ENCODE results near the gene ABCD1.

- TF ChIP-seq, protein P1, sequence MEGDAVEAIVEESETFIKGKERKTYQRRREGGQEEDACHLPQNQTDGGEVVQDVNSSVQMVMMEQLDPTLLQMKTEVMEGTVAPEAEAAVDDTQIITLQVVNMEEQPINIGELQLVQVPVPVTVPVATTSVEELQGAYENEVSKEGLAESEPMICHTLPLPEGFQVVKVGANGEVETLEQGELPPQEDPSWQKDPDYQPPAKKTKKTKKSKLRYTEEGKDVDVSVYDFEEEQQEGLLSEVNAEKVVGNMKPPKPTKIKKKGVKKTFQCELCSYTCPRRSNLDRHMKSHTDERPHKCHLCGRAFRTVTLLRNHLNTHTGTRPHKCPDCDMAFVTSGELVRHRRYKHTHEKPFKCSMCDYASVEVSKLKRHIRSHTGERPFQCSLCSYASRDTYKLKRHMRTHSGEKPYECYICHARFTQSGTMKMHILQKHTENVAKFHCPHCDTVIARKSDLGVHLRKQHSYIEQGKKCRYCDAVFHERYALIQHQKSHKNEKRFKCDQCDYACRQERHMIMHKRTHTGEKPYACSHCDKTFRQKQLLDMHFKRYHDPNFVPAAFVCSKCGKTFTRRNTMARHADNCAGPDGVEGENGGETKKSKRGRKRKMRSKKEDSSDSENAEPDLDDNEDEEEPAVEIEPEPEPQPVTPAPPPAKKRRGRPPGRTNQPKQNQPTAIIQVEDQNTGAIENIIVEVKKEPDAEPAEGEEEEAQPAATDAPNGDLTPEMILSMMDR (IDR thresholded peaks at IDR 0.05) = peak in 1 of 2 donors; percentile 10
- no peak for TF ChIP-seq POLR2AphosphoS5 (IDR thresholded peaks at IDR 0.05)
- TF ChIP-seq EP300 (IDR thresholded peaks at IDR 0.05) = no peak
Observed at GRCh38 chrX:153687121-153688039, 37.3 kb upstream of the ABCD1 start, which contains the start of gene SLC6A8.
